ENCODE results near the gene TAF9.

GRCh38 chr5:69369340-69370121, at the start of gene TAF9, which contains the start of the genes AK6 and RAD17:
- no peak for TF ChIP-seq CTCF (conservative IDR thresholded peaks at IDR 0.05; ENCODE audit: low read length)
- TF ChIP-seq EZH2phosphoT487 (IDR thresholded peaks at IDR 0.05; ENCODE audit: borderline replicate concordance, low read depth, low read length): no peak

Data from OCI-LY7 (cell line).